Body of pancreas (tissue), 4 donors: Measurements from ENCODE around the gene PPP6R2.

Source experiments
- POLR2A ChIP-seq, 3 donors: fragments of 450-650 bp; IDR thresholded peaks; one replicate each; pipeline ENCODE4 v1.6.1; 2016; ENCODE audit warnings: antibody characterized with exemption in 3 of 3, mild to moderate bottlenecking in 2 of 3
- TF ChIP-seq, protein P1 (sequence below), 7 experiments: fragments of 450-650 bp in 4 of 7; fragments of 200-600 bp in 3 of 7; sonication (generic) in 3 of 7; IDR thresholded peaks; one replicate each; pipeline ENCODE4 v1.5.1; 2016 to 2019; ENCODE audit warnings: antibody characterized with exemption in 7 of 7

- TF ChIP-seq, protein P1, sequence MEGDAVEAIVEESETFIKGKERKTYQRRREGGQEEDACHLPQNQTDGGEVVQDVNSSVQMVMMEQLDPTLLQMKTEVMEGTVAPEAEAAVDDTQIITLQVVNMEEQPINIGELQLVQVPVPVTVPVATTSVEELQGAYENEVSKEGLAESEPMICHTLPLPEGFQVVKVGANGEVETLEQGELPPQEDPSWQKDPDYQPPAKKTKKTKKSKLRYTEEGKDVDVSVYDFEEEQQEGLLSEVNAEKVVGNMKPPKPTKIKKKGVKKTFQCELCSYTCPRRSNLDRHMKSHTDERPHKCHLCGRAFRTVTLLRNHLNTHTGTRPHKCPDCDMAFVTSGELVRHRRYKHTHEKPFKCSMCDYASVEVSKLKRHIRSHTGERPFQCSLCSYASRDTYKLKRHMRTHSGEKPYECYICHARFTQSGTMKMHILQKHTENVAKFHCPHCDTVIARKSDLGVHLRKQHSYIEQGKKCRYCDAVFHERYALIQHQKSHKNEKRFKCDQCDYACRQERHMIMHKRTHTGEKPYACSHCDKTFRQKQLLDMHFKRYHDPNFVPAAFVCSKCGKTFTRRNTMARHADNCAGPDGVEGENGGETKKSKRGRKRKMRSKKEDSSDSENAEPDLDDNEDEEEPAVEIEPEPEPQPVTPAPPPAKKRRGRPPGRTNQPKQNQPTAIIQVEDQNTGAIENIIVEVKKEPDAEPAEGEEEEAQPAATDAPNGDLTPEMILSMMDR (IDR thresholded peaks at IDR 0.05) = no peak
- TF ChIP-seq POLR2A (IDR thresholded peaks at IDR 0.05) = no peak
Observed at GRCh38 chr22:50346470-50346869, 3.3 kb downstream of the PPP6R2 start.
